IPS-20b (cell line): ENCODE measurements around the gene TRAF3.

Experiments
- H3K27ac ChIP-seq: one replicate; pipeline ENCODE4 v1.5.1; 2013; ENCODE audit warnings: low read length
- H3K27me3 ChIP-seq: 2 replicates; pipeline ENCODE4 v1.6.1; 2013; ENCODE audit warnings: mild to moderate bottlenecking, low read length, inconsistent platforms; ENCODE audit not compliant: insufficient read depth
- H3K36me3 ChIP-seq: 2 replicates; pipeline ENCODE4 v1.6.1; 2013; ENCODE audit warnings: low read depth, mild to moderate bottlenecking, inconsistent platforms, low read length, moderate library complexity; ENCODE audit not compliant: insufficient read depth
- H3K4me1 ChIP-seq: 2 replicates; pipeline ENCODE4 v1.6.1; 2013; ENCODE audit warnings: mild to moderate bottlenecking, control low read depth, inconsistent platforms, low read length, moderate library complexity; ENCODE audit not compliant: insufficient read depth
- H3K4me3 ChIP-seq: 2 replicates; pipeline ENCODE4 v1.5.1; 2013; ENCODE audit warnings: mild to moderate bottlenecking, low read length, inconsistent platforms
- H3K9ac ChIP-seq: 2 replicates; pipeline ENCODE4 v1.6.1; 2013; ENCODE audit warnings: low read depth, mild to moderate bottlenecking, inconsistent platforms, low read length, moderate library complexity
- H3K9me3 ChIP-seq: 2 replicates; pipeline ENCODE4 v1.6.1; 2013; ENCODE audit warnings: mild to moderate bottlenecking, low read depth, low read length, inconsistent platforms; ENCODE audit not compliant: insufficient read depth

TRAF3 gene

GRCh38 chr14:102785595-102785963 lies 8.3 kb downstream of the TRAF3 start:
- Histone ChIP-seq H3K27ac (no peak overlapping the region), H3K9ac (no peak overlapping the region), H3K36me3 (no peaks in the 10 kb centered on the region), H3K4me3 (no peak overlapping the region), H3K9me3 (no peaks in the 10 kb centered on the region), H3K27me3 (no peaks in the 10 kb centered on the region), H3K4me1 (peaks cover 2% of the 10 kb centered on the region; the same call in 1 of the 2 replicates)

- no peak overlapping the region for H3K9ac ChIP-seq
- H3K36me3 ChIP-seq = no peaks in the 10 kb centered on the region
- no peak overlapping the region for H3K27ac ChIP-seq
- H3K27me3 ChIP-seq = no peaks in the 10 kb centered on the region
- no peaks in the 10 kb centered on the region for H3K4me1 ChIP-seq
- H3K4me3 ChIP-seq = no peak overlapping the region
- H3K9me3 ChIP-seq = no peaks in the 10 kb centered on the region
Observed at GRCh38 chr14:102786768-102787167, 9.5 kb downstream of the TRAF3 start.

- no peak overlapping the region for H3K4me3 ChIP-seq
- no peaks in the 10 kb centered on the region for H3K27me3 ChIP-seq
- no peaks in the 10 kb centered on the region for H3K36me3 ChIP-seq
- H3K4me1 ChIP-seq = no peaks in the 10 kb centered on the region
- H3K9me3 ChIP-seq = peaks cover 4% of the 10 kb centered on the region; the same call in 1 of the 2 replicates
- no peak overlapping the region for H3K9ac ChIP-seq
- H3K27ac ChIP-seq = no peak overlapping the region
Observed at GRCh38 chr14:102789349-102789748, 12.1 kb downstream of the TRAF3 start.

GRCh38 chr14:102793531-102794328 lies 16.5 kb downstream of the TRAF3 start:
- H3K4me3 ChIP-seq = no peak overlapping the region
- no peak overlapping the region for H3K9ac ChIP-seq
- H3K4me1 ChIP-seq = 0 out of 2 replicates have a peak, but pooled peaks cover 2% of the 10 kb centered on the region
- H3K27ac ChIP-seq = no peak overlapping the region
- peaks cover 4% of the 10 kb centered on the region; the same call in 1 of the 2 replicates for H3K9me3 ChIP-seq
- no peaks in the 10 kb centered on the region for H3K36me3 ChIP-seq
- H3K27me3 ChIP-seq = no peaks in the 10 kb centered on the region

- 0 out of 2 replicates have a peak, but pooled peaks cover 2% of the 10 kb centered on the region for H3K4me1 ChIP-seq
- no peaks in the 10 kb centered on the region for H3K27me3 ChIP-seq
- no peak overlapping the region for H3K27ac ChIP-seq
- H3K9ac ChIP-seq = no peak overlapping the region
- H3K36me3 ChIP-seq = no peaks in the 10 kb centered on the region
- H3K4me3 ChIP-seq = no peak overlapping the region
- peaks cover 4% of the 10 kb centered on the region; the same call in 1 of the 2 replicates for H3K9me3 ChIP-seq
Observed at GRCh38 chr14:102795060-102795925, 18.0 kb downstream of the TRAF3 start.

GRCh38 chr14:102796661-102797190 lies 19.5 kb downstream of the TRAF3 start:
- H3K27ac ChIP-seq = no peak overlapping the region
- H3K36me3 ChIP-seq = no peaks in the 10 kb centered on the region
- 0 out of 2 replicates have a peak, but pooled peaks cover 2% of the 10 kb centered on the region for H3K4me1 ChIP-seq
- peaks cover 4% of the 10 kb centered on the region; the same call in 1 of the 2 replicates for H3K9me3 ChIP-seq
- no peak overlapping the region for H3K4me3 ChIP-seq
- no peaks in the 10 kb centered on the region for H3K27me3 ChIP-seq
- no peak overlapping the region for H3K9ac ChIP-seq

- H3K27ac ChIP-seq = no peak overlapping the region
Observed at GRCh38 chr14:102798926-102799325, 21.7 kb downstream of the TRAF3 start.

GRCh38 chr14:102799684-102800562 lies 22.7 kb downstream of the TRAF3 start:
- Histone ChIP-seq H3K4me1 (peaks cover 2% of the 10 kb centered on the region; the same call in 1 of the 2 replicates), H3K27ac (no peak overlapping the region), H3K36me3 (no peaks in the 10 kb centered on the region), H3K27me3 (no peaks in the 10 kb centered on the region), H3K4me3 (no peak overlapping the region), H3K9me3 (no peaks in the 10 kb centered on the region), H3K9ac (no peak overlapping the region; the same call in 1 of the 2 replicates)

More at GRCh38 chr14:102798926-102799325, 21.7 kb downstream of the TRAF3 start:
- Histone ChIP-seq H3K9ac (no peak overlapping the region), H3K27me3 (no peaks in the 10 kb centered on the region), H3K9me3 (no peaks in the 10 kb centered on the region), H3K4me3 (no peak overlapping the region), H3K4me1 (0 out of 2 replicates have a peak, but pooled peaks cover 2% of the 10 kb centered on the region), H3K36me3 (no peaks in the 10 kb centered on the region)

GRCh38 chr14:102802834-102803523 lies 25.7 kb downstream of the TRAF3 start:
- Histone ChIP-seq H3K27me3 (no peaks in the 10 kb centered on the region), H3K9me3 (no peaks in the 10 kb centered on the region), H3K9ac (no peak overlapping the region), H3K4me1 (no peaks in the 10 kb centered on the region; the same call in 1 of the 2 replicates), H3K36me3 (no peaks in the 10 kb centered on the region), H3K4me3 (no peak overlapping the region), H3K27ac (no peak overlapping the region)

- Histone ChIP-seq H3K4me1 (no peaks in the 10 kb centered on the region; the same call in 1 of the 2 replicates), H3K9me3 (no peaks in the 10 kb centered on the region), H3K4me3 (no peak overlapping the region), H3K9ac (no peak overlapping the region), H3K36me3 (no peaks in the 10 kb centered on the region), H3K27me3 (no peaks in the 10 kb centered on the region), H3K27ac (no peak overlapping the region)
Observed at GRCh38 chr14:102804858-102805257, 27.6 kb downstream of the TRAF3 start.
